Heart right ventricle (tissue), 16 donors: ENCODE measurements around the gene ARHGEF16. TPM values are rescaled to one million over a fixed set of nuclear protein-coding genes. Genes with fewer than 3 reads are reported as not detected.

ENCODE experiments used
- ATAC-seq, 8 donors: fragments of 200-7000 bp; cut with Tn5 transposase; one replicate each; pipeline ENCODE4 v1.9.1; 2020; ENCODE audit warnings: mild to moderate bottlenecking in 8 of 8, moderate library complexity in 8 of 8, moderate number of reproducible peaks in 1 of 8
- DNase-seq, 2 donors: peaks; one replicate each; pipeline ENCODE4 v3.0.0-alpha.2; 2020
- H3K27ac ChIP-seq, 10 donors: fragments of 200-600 bp; sonication (generic) in 2 of 10; one replicate each; pipeline versions ENCODE4 v1.5.0 to v1.8.0; 2020 to 2022; ENCODE audit warnings: mild to moderate bottlenecking in 3 of 10
- H3K27me3 ChIP-seq, 7 donors: fragments of 200-600 bp; one replicate each; pipeline ENCODE4 v1.8.0; 2021 to 2022; ENCODE audit warnings: mild to moderate bottlenecking in 2 of 7
- H3K36me3 ChIP-seq, 9 donors: fragments of 200-600 bp; sonication (generic) in 1 of 9; one replicate each; pipeline versions ENCODE4 v1.5.0 to v1.8.0; 2020 to 2022; ENCODE audit warnings: mild to moderate bottlenecking in 2 of 9
- H3K4me1 ChIP-seq, 9 donors: fragments of 200-600 bp; sonication (generic) in 1 of 9; one replicate each; pipeline versions ENCODE4 v1.5.0 to v1.8.0; 2020 to 2022; ENCODE audit warnings: mild to moderate bottlenecking in 4 of 9
- H3K4me3 ChIP-seq, 10 donors: fragments of 200-600 bp; sonication (generic) in 2 of 10; one replicate each; pipeline versions ENCODE4 v1.5.0 to v1.8.0; 2020 to 2022; ENCODE audit warnings: mild to moderate bottlenecking in 7 of 10, moderate library complexity in 2 of 10
- H3K9me3 ChIP-seq, 11 donors: fragments of 200-600 bp in 10 of 11; sonication (generic) in 2 of 11; one replicate each; pipeline versions ENCODE4 v1.5.0 to v1.8.0; 2013 to 2022; ENCODE audit warnings: mild to moderate bottlenecking in 2 of 11, control low read depth in 1 of 11, moderate library complexity in 1 of 11
- CTCF ChIP-seq, 9 donors: fragments of 200-600 bp; sonication (generic) in 2 of 9; IDR thresholded peaks; one replicate each; pipeline versions ENCODE4 v1.5.0 to v1.8.0; 2021 to 2022; ENCODE audit warnings: antibody characterized with exemption in 9 of 9, mild to moderate bottlenecking in 5 of 9, moderate library complexity in 1 of 9
- WGBS, 2 donors: extraction: QIAGEN DNeasy Blood & Tissue Kit; methylation state at CpG; one replicate each; pipeline ENCODE4 v1.1.7; 2013; ENCODE audit warnings: inconsistent platforms in 1 of 2; 5-methylcytosine and 5-hydroxymethylcytosine counted together
- intact Hi-C, 10 donors: fragments of 100-400 bp; cut with DNase I; formaldehyde crosslinking; loops; one replicate each; pipeline versions ENCODE4 v1.11.1 to v1.14.2; 2022
- polyA plus RNA-seq, 2 donors: library from polyadenylated mRNA; stranded (reverse); fragments of 200-250 nt; gene quantifications; one replicate each; pipeline ENCODE4 v1.2.3, GENCODE V29; 2013
- total RNA-seq, 10 donors: library from RNA; stranded (reverse); fragmentation: NEBNext Ultra II Directional in 3 of 10; extraction: Animal tissue kit (Norgen Biotek cat#: 25700) in 3 of 10; gene quantifications; one replicate each; pipeline versions ENCODE4 v1.2.1 to v1.2.4, GENCODE V29; 2021 to 2023
- donor health status: Arrhythmogenic right ventricular cardiomyopathy.
- donor health status: ischemic (EF 13 %, LVEDD 7.1; RV severe dilation, severe dysfunction).
- donor health status: healthy with polysubstance abuse.
- donor health status: DM: no; HTN: yes; CAD: no.
- donor health status: DM: no; HTN: no; CAD: no.
- donor health status: ischemic (EF 25% LVEDD 6.9; RV normal size, moderate dysfunction).
- donor health status: ischemic (EF 25% LVEDD 5.7; RV mildly dilated, moderate dysfunction).
- donor health status: healthy.
- donor health status: DM: yes; HTN: yes; CAD: no.
- donor health status: Ischemic cardiomyopathy.
- donor health status: ischemic (EF 35%, LVEDD 5.7; RV mildly dilated, moderate dysfunction).
- donor health status: nonischemic (EF 11% LVEDD 7.7; RV severe dilation, severe dysfunction).
- donor health status: DM: yes; HTN: yes; CAD: no.
- donor health status: PGD.
- donor health status: ischemic (EF 29% LVEDD 5.4; RV normal size, mild dysfunction).
- donor health status: nonischemic (EF 23%, LVEDD 6.1; RV moderate dilation, normal function).

ARHGEF16 gene
- total and polyA plus RNA-seq, 12 donors, result 0.17 to 1.1 (median 0.40) TPM

- 92 to 94% methylated on average over 17 of the region's 17 CpGs for WGBS, 2 donors
- no peak overlapping the region for H3K4me3 ChIP-seq
- TF ChIP-seq CTCF (IDR thresholded peaks at IDR 0.05), result no peak
- DNase-seq, result peak in 1 of 2 donors; percentile 9
- no peak for ATAC-seq
- H3K9me3 ChIP-seq, result no peaks in the 10 kb centered on the region
- H3K4me1 ChIP-seq, result peaks cover 6 to 14% (median 10%) of the 10 kb centered on the region in 9 donors
- H3K27me3 ChIP-seq, result no peaks in the 10 kb centered on the region
- intact Hi-C loops, result no loop called here
- H3K27ac ChIP-seq, result no peak overlapping the region
- no peaks in the 10 kb centered on the region for H3K36me3 ChIP-seq
These were observed 15.6 kb downstream of the ARHGEF16 start for GRCh38 chr1:3469849-3470649.

- WGBS, 2 donors, result 84 to 88% methylated on average over 22 of the region's 22 CpGs
- H3K4me1 ChIP-seq, result peaks cover 6 to 14% (median 10%) of the 10 kb centered on the region in 9 donors
- intact Hi-C loops, result no loop called here
- no peaks in the 10 kb centered on the region for H3K36me3 ChIP-seq
- TF ChIP-seq CTCF (IDR thresholded peaks at IDR 0.05), result no peak
- no peaks in the 10 kb centered on the region for H3K9me3 ChIP-seq
- no peak overlapping the region for H3K27ac ChIP-seq
- DNase-seq (peak in 1 of 2 donors; percentile 6), ATAC-seq (no peak)
- no peak overlapping the region for H3K4me3 ChIP-seq
- no peaks in the 10 kb centered on the region for H3K27me3 ChIP-seq
These were observed 16.3 kb downstream of the ARHGEF16 start for GRCh38 chr1:3470650-3471355.

GRCh38 chr1:3471356-3472087, 17.1 kb downstream of the ARHGEF16 start:
- TF ChIP-seq CTCF (IDR thresholded peaks at IDR 0.05), result peak; percentile 23 to 68 (median 57)
- DNase-seq, result peak; percentile 50 to 66
- Histone ChIP-seq H3K27ac (peak overlapping the region in 2 of 10 donors; percentile 2 to 6), H3K27me3 (no peaks in the 10 kb centered on the region), H3K4me3 (no peak overlapping the region), H3K9me3 (no peaks in the 10 kb centered on the region), H3K36me3 (no peaks in the 10 kb centered on the region), H3K4me1 (peaks cover 6 to 14% (median 10%) of the 10 kb centered on the region in 9 donors)
- peak; percentile 64 to 89 (median 76) for ATAC-seq
- 31% methylated on average over 25 of the region's 25 CpGs for WGBS, 2 donors
- intact Hi-C loops, result no loop called here
